Hepatocyte (in vitro differentiated cells): ENCODE results near the gene USP22. TPM values are rescaled to one million over a fixed set of nuclear protein-coding genes. Genes with fewer than 3 reads are reported as not detected.

ENCODE experiments used
- DNase-seq: peaks from one replicate; pipeline ENCODE4 v3.0.0-alpha.2; 2016; ENCODE audit warnings: low spot score
- H2AFZ ChIP-seq: fragments of 200-600 bp; sonication (generic); 2 replicates; pipeline ENCODE4 v1.6.0; 2016; ENCODE audit warnings: antibody characterized with exemption, mild to moderate bottlenecking
- H3K27ac ChIP-seq: fragments of 200-600 bp; sonication (generic); 2 replicates; pipeline ENCODE4 v1.5.1; 2016; ENCODE audit warnings: mild to moderate bottlenecking
- H3K27me3 ChIP-seq: fragments of 200-600 bp; sonication (generic); 2 replicates; pipeline ENCODE4 v1.6.1; 2016
- H3K36me3 ChIP-seq: fragments of 200-600 bp; sonication (generic); replicated peaks from 2 replicates; pipeline ENCODE4 v1.5.1; 2016; ENCODE audit warnings: low read depth; ENCODE audit not compliant: insufficient read depth
- H3K4me1 ChIP-seq: fragments of 200-600 bp; sonication (generic); 2 replicates; pipeline ENCODE4 v1.5.1; 2016; ENCODE audit warnings: mild to moderate bottlenecking, moderate library complexity; ENCODE audit not compliant: insufficient read depth
- H3K4me2 ChIP-seq: fragments of 200-600 bp; sonication (generic); 2 replicates; pipeline ENCODE4 v1.6.0; 2016
- H3K4me3 ChIP-seq: fragments of 200-600 bp; sonication (generic); 2 replicates; pipeline ENCODE4 v1.5.1; 2016; ENCODE audit warnings: mild to moderate bottlenecking
- H3K79me2 ChIP-seq: fragments of 200-600 bp; sonication (generic); 2 replicates; pipeline ENCODE4 v1.6.0; 2017; ENCODE audit warnings: mild to moderate bottlenecking
- H3K9me2 ChIP-seq: fragments of 200-600 bp; sonication (generic); replicated peaks from 2 replicates; pipeline ENCODE4 v1.6.0; 2017; ENCODE audit warnings: mild to moderate bottlenecking; ENCODE audit not compliant: insufficient read depth
- H3K9me3 ChIP-seq: fragments of 200-600 bp; sonication (generic); 2 replicates; pipeline ENCODE4 v1.5.1; 2016; ENCODE audit warnings: low read depth, mild to moderate bottlenecking
- H4K20me1 ChIP-seq: fragments of 200-600 bp; sonication (generic); 2 replicates; pipeline ENCODE4 v1.6.0; 2016; ENCODE audit warnings: mild to moderate bottlenecking; ENCODE audit not compliant: insufficient read depth, poor library complexity, severe bottlenecking
- CTCF ChIP-seq: fragments of 200-600 bp; sonication (generic); IDR thresholded peaks from 2 replicates; pipeline ENCODE4 v1.5.1; 2016; ENCODE audit warnings: antibody characterized with exemption, mild to moderate bottlenecking; ENCODE audit not compliant: poor library complexity
- EZH2 ChIP-seq: fragments of 200-600 bp; sonication (generic); IDR thresholded peaks from 2 replicates; pipeline ENCODE4 v1.6.1; 2016; ENCODE audit warnings: antibody characterized with exemption, mild to moderate bottlenecking, borderline replicate concordance
- EZH2phosphoT487 ChIP-seq: fragments of 200-600 bp; sonication (generic); IDR thresholded peaks from one replicate; pipeline ENCODE4 v1.6.1; 2018; ENCODE audit warnings: antibody characterized with exemption, mild to moderate bottlenecking, low read depth, moderate library complexity; ENCODE audit not compliant: unreplicated experiment, severe bottlenecking
- WGBS: methylation state at CpG from one replicate; pipeline ENCODE4 v1.1.6; 2016; ENCODE audit warnings: low lambda C conversion rate; ENCODE audit errors: missing lambda C conversion rate; 5-methylcytosine and 5-hydroxymethylcytosine counted together
- polyA plus RNA-seq: library from polyadenylated mRNA; unstranded; fragments of >200 nt; fragmentation: Nextera tagmentation; extraction: Ambion mirVana; gene quantifications from 2 replicates; pipeline ENCODE4 v1.2.1, GENCODE V29; 2016
- total RNA-seq: library from RNA; depleted of rRNA; stranded (reverse); fragments of >200 nt; gene quantifications from 2 replicates; pipeline ENCODE4 v1.2.3, GENCODE V29; 2014

The USP22 gene
- total and polyA plus RNA-seq, 2 experiments from 2014 or later = 84.0 to 157 TPM

- H3K4me2 ChIP-seq = no peak overlapping the region
- no peaks in the 10 kb centered on the region for H3K9me3 ChIP-seq
- H3K4me1 ChIP-seq = no peaks in the 10 kb centered on the region
- H3K36me3 ChIP-seq = no peaks in the 10 kb centered on the region
- H3K79me2 ChIP-seq = peaks cover 7% of the 10 kb centered on the region
- no peak for DNase-seq
- no peaks in the 10 kb centered on the region for H3K27me3 ChIP-seq
- no peaks in the 10 kb centered on the region for H3K9me2 ChIP-seq
- no peak overlapping the region for H3K27ac ChIP-seq
- no peak overlapping the region for H3K4me3 ChIP-seq
- 88% methylated on average over 12 of the region's 12 CpGs for WGBS
- no peak for TF ChIP-seq EZH2phosphoT487
- no peak for TF ChIP-seq EZH2
- no peak for TF ChIP-seq CTCF
- H4K20me1 ChIP-seq = peaks cover 25% of the 10 kb centered on the region
- H2AFZ ChIP-seq = no peak overlapping the region
These were observed 46.7 kb downstream of the USP22 start for GRCh38 chr17:20995873-20996723.

GRCh38 chr17:20995164-20995872 lies 47.5 kb downstream of the USP22 start:
- Histone ChIP-seq H3K9me2 (no peaks in the 10 kb centered on the region), H3K36me3 (no peaks in the 10 kb centered on the region), H3K79me2 (peaks cover 1% of the 10 kb centered on the region), H3K4me2 (no peak overlapping the region), H3K4me1 (no peaks in the 10 kb centered on the region), H3K4me3 (no peak overlapping the region), H2AFZ (no peak overlapping the region), H3K27me3 (no peaks in the 10 kb centered on the region), H3K27ac (no peak overlapping the region), H3K9me3 (no peaks in the 10 kb centered on the region), H4K20me1 (peaks cover 17% of the 10 kb centered on the region)
- DNase-seq = peak; percentile 5
- WGBS = 94% methylated on average over 15 of the region's 15 CpGs
- no peak for TF ChIP-seq EZH2phosphoT487
- TF ChIP-seq EZH2 = no peak
- no peak for TF ChIP-seq CTCF

- Histone ChIP-seq H3K27me3 (no peaks in the 10 kb centered on the region), H3K79me2 (no peaks in the 10 kb centered on the region), H4K20me1 (peaks cover 12% of the 10 kb centered on the region), H3K27ac (no peak overlapping the region), H3K4me1 (no peaks in the 10 kb centered on the region), H3K4me2 (no peak overlapping the region), H3K9me2 (no peaks in the 10 kb centered on the region), H3K4me3 (no peak overlapping the region), H3K9me3 (no peaks in the 10 kb centered on the region), H3K36me3 (no peaks in the 10 kb centered on the region), H2AFZ (no peak overlapping the region)
- WGBS = 90% methylated on average over 6 of the region's 6 CpGs
- TF ChIP-seq EZH2phosphoT487 = no peak
- TF ChIP-seq EZH2 = no peak
- no peak for TF ChIP-seq CTCF
- DNase-seq = no peak
These were observed 48.0 kb downstream of the USP22 start for GRCh38 chr17:20994779-20995149.
